Stimulated activated CD8-positive, alpha-beta memory T cell treated with anti-CD3 and anti-CD28 coated beads, Interleukin-7, amount 100 ng/mL, for 4 hours (primary cell): ENCODE results near the gene NR2E3.

ENCODE experiments used
- DNase-seq, 2 donors: peaks; one replicate each; pipeline ENCODE4 v3.0.0-alpha.2; 2020; ENCODE audit warnings: low read depth in 2 of 2

The NR2E3 gene

DNA sequence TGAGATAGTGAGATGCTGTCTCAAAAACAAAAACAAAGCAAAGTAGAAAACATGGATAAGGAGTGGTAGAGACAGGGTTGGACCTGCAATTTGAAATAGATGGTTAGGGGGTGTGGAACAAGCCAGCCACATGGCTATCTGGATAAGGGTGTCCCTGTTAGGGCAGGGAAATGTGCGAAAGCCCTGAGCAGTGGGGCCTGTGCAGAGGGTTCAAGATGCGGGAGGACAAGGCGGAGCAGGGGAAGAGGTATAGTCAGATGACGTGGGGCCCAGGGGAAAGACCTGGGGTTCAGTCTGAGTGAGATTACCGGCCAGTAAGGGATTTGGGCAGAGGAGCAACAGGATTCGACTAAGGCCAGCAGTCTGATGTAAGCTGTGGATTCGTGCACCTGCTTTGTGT, 18.4 kb upstream of the NR2E3 start:
- DNase-seq: no peak

DNA sequence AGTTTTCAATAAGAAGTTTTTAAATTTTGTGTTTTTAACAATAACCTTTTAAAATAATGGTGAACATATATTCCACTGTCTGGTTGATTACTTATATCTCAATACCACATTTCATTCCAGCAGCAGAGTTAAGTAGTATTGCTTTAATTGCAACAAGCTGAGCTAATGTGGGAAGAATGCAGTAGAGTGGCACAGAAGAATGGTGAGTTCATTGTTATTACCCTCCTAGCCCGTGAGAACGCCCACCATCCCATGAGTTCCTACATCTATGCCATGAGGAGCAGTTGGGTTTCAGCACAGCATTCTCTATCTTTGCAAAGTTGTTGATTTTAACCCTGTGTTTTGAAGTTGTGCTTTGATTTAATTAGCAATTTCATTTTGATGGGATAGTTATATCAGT, 17.8 kb upstream of the NR2E3 start:
- no peak for DNase-seq

DNA sequence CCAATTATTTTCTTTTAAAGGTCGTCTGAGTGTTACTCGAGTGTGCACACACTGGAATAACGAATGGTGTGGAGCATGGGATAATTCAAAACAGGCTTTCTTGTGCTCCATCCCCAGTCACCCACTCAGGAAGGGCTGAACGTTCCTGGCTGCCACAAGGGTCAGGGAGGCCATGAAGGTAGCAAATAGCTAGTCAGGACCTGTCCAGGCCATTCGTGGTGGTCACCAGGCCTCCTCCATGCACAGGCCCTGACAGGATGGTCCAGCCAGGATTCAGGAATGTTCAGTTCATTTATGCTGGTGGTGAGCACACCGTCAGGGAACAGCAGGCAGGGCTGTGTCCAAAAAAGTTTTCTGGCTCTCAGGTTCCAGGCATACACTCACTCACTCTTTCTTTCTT, 11.7 kb upstream of the NR2E3 start:
- no peak for DNase-seq

DNA sequence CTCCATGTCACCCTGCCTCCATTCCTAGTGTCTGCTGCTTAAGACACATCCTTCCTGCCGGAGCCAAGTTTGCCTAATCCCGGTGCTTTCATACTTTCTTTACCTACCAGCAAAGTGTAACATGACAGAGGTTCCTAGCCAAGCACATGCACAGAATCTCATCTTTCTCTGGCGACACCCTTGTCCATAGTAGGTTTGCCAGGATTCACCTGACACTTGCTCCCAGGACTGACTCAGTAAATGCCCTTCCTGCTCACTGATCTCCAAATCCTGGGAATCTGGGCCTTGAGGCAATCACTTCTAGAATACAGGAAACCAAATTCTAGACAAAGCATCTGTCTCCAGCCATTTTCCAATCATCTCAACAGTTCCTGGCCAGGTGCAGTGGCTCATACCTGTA, 10.2 kb upstream of the NR2E3 start:
- DNase-seq: no peak

DNA sequence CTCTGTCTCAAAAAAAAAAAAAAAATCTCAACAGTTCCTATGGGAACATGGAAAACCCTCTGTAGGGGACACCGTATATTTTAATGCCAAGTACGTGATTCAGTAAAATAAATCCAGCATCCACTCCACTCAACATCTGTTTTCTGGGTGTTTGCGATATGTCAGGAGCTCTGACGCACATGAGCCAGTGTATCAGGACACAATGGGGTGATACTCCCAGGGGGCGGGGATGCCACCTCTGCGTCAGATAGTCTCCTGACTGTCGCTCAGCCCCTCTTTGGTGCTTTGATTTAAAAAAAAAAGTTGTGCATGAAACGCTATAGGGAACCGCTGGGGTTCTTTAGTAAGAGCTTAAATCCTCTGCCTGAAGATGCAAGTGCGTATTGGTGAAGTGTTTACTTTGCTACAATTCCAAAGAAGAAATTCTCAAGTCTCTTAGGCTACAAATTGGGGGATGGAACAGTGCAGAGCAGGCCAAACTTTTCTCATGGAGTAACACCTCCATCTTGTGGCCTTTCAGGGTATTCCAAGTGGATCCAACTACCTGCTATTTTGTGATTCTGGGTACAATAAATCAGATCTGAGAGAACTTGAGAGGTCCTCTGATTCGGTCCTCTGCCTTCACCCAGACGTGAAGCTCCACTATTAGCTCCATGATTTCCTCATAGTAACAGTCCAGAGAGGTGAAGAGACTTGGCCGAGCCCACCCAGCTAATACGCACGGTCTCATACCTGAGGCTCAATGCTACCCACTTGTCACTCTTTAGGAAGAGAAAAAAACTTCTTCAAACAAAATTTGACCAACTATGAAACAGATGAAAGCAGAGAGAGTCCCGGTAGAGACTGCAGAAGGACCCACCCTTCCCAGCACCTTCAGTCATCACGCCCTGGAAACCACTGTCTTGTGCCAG, 9.3 kb upstream of the NR2E3 start:
- no peak for DNase-seq

DNA sequence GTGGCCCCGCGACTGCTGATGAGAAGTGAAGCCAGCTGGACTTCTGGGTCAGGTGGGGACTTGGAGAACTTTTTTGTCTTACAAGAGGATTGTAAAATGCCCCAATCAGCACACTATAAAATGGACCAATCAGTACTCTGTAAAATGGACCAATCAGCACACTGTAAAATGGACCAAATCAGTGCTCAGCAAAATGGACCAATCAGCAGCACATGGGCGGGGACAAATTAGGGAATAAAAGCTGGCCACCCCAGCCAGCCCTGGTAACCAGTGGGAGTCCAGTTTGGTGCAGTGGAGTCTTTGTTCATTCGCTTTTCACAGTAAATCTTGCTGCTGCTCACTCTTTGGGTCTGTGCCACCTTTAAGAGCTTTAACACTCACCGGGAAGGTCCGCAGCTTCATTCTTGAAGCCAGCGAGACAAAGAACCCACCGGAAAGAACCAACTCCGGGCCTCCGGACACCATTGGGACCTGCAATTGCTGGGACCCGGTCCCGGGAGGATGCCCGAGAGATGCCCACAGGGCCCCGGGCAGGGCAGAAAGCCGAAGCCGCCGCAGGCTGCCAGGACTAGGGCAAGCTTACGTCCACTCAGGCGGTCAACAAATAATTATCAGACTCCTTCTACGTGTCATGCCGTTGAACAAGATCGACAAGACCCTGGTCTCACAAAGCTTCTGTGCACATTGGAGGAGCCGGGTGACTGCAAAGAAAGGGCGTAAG, 8.3 kb upstream of the NR2E3 start:
- no peak for DNase-seq

DNA sequence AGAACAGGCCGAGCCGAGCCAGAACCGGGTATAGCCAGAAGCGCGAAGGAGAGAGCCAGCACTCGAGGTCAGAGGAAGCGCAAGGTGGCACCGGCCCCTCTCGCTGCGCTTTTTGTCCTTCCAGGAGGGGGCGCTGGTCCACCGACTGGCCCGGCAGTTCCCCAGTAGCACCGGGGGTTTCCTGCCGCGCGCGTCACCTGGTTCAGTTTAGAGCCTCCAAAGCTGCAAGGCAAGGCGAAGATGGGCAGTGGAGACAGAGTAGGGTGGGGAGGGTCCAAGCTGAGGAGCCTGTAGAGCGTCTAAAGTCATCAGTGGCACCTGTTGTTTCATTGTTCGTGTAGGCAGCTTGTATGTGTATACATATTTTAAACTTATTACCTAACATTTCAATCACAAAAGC, 7.6 kb upstream of the NR2E3 start:
- DNase-seq: no peak

DNA sequence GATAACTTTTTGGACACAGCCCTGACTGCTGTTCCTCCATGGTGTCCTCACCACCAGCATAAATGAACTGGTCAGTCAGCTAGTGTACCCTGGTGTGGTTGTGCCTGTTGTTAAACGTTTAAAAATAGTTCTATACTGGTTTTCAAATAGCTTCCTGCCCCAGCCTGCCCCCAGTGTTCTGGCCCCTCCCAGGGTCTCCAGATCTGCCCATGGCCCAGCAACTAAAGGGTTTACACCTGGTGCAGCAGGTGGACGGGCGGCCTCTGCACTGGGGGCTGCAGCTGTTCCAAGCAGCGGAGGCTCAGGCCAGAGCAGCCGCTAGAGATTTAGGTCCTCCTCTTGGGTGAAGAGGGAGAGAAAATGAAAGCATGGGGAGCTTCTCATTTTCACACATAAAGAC, 6.1 kb upstream of the NR2E3 start:
- no peak for DNase-seq

DNA sequence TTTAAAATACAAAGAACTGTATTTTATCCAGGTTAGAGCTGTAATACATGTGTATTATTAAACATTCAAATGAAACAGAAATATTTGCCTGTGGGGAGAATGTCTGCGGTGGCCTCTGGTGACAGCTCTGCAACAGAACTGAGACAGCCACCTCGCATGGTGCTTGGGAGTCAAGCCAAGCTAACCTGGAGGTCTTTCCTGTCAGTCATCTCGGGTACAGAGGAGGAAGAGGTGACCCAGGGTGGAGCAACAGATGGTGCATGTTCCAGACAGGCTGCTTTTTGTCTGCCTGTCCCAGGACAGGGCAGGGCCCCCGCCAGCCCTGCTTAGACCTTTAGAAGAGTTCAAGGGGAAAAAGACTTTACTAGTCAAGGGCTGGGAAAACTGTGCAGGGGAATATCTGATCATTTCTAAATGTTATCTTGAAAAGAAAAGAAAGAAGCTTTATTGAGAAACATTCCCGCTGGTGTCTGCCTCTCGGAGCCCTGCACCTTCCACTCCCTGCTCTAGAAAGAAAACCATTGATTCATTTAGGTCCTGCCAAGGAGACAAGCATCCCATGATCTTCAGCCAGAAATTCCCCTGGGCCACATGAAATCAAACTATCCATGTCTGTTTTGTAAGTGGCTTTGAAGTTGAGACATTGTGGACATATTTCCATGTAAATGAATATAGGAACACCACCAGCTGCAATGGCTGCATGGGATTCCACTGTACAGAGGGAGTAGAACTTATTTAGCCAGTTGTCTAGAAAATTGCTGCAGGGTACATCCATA, 5.5 kb upstream of the NR2E3 start:
- DNase-seq: no peak

DNA sequence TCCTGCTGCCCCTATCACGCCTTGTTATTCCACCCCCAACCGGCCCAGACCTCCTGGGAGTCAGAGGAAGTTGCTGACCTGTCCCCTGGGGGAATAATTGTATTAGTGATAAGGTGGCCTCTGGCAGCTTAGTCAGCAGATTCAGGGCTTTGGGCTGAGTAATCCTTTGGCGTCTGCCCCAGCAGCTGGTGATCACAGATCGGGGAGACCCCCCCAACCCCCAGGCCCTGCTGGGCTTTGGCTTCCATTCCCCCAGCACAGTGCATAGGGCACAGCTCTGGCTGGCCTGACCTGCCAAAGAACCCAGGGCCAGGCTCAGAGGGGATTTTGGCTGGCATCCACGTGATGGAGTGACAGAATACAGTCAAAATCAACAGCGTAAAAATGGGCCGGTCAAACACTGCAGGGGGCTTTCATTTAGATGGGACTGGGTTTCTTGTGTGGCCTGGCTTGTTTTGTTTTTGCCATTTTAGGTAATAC, 3.9 kb upstream of the NR2E3 start:
- DNase-seq: no peak

DNA sequence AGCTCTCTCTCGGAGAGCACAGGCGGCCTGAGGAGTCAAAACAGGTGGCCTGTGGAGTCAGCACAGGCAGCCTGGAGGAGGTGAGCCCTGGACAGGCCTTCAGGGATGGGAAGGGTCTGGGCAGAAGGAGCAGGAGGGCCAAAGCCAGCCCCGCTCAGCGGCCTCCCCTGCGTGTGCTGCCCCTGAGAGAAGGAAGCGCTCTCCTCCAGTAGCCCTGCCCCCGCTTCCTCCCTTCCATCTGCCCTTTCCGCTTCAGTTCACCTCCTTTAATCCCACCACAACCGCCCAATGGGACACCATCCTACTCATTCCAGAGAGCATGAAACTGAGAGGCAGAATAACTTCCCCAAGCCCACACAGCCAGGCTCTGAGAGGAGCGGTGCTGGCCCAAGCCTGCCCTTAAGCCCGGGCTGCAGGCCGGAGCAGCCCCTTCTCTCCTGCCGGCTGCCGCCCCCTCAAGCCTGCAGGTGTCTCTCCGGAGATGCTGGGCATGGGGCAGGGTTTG, 3.2 kb upstream of the NR2E3 start:
- no peak for DNase-seq

DNA sequence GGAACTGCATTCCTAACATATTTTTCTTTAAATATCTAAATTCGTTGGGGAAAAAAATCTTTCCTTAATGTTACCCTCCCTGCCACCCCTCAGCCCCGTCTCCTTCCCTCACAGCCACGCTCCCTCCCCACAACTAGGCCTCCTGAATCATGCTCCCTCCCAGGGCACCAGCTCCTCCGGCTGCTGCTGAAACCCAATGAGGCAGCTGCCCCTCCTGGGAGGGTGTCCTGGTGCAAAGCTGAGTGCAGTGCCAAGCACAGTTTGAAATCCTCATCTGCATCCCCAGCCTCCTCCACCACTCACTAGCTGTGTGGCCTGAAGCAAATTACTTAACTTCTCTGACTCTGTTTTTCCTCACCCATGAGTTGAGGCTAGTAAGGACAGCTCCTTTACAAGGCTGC, 2.7 kb upstream of the NR2E3 start:
- DNase-seq: no peak

DNA sequence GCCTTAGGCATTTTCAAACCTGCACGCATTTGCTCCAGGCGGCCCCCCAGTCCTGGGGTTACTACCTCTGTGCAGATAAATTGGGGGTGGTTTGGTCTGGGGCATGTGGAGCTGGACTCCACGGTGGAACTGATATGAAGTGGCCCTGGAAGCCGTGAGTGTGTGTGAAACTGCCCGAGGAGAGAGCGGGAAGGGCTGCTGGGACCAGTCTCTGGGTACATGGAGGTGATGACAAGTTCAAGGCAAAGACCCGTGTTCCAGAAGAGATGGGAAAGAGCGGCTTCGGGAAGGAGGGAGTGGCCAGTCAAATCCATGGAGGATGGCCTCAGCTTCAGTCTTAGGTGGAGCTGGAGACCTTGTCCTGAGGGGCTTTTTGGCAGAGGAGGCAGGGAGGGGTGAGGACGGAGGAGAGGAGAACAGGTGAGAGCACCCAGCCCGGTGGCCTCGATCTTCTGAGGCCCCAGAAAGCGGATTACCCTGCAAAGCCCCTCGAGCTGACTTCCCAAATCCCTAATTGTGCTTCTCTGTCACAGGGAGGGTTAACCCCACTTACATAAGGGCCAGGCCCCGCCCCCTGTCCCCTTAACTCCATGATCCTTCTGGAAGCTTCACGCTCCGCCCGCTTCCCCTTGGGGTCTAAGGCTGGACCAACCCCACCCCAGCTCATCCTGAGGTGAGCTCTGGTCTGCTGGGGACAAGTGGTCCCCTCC, 1.9 kb upstream of the NR2E3 start:
- no peak for DNase-seq

DNA sequence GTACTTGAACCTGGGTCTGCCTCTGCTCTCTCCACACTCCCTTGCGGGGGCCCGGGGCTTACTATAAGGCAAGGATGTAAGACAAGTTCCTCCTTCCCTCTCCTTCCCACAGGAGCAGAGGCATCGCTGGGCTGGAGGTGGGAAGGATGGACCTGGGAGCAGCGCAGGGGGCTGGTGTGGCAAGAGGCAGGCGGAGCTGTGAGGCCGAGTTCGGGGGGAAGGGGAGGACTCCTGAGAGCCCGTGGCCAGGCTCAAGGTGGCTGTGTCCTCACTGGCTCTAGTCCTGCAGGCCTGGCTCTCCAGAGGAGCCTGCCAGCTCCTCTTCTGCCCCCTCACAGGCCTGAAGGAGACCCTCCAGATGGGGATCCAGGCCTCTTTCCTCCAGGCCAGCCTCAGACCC, 1.0 kb upstream of the NR2E3 start:
- no peak for DNase-seq

DNA sequence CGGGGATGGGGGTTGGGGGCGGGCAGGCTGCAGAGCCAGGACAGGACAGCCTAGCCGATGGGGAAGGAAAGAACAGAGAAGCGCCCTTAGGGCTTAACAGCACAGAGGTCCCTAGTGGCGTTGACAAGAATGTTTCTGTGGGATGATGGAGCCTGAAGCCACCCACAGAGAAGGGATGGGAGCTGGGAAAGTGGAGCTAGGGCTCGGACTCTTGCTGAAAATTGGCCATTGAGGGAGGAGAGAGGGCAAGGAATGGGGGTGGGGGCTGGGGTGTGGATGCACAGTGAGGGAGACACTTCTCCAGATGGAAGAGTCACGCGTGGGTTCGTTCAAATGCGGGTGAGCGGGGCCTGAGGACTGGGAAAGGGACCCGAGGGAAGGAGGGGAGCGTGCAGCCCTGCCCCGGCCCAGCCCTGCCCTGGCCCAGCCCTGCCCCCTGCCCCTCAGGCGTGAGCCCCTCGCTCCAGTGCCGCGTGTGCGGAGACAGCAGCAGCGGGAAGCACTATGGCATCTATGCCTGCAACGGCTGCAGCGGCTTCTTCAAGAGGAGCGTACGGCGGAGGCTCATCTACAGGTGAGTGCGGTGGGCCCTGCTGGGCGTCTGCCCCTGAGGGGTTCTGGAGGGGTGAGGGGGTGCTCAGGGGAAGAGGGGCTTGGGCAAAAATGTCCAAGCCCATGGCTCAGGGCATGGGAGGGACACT, 832 bp downstream of the NR2E3 start:
- DNase-seq: no peak

DNA sequence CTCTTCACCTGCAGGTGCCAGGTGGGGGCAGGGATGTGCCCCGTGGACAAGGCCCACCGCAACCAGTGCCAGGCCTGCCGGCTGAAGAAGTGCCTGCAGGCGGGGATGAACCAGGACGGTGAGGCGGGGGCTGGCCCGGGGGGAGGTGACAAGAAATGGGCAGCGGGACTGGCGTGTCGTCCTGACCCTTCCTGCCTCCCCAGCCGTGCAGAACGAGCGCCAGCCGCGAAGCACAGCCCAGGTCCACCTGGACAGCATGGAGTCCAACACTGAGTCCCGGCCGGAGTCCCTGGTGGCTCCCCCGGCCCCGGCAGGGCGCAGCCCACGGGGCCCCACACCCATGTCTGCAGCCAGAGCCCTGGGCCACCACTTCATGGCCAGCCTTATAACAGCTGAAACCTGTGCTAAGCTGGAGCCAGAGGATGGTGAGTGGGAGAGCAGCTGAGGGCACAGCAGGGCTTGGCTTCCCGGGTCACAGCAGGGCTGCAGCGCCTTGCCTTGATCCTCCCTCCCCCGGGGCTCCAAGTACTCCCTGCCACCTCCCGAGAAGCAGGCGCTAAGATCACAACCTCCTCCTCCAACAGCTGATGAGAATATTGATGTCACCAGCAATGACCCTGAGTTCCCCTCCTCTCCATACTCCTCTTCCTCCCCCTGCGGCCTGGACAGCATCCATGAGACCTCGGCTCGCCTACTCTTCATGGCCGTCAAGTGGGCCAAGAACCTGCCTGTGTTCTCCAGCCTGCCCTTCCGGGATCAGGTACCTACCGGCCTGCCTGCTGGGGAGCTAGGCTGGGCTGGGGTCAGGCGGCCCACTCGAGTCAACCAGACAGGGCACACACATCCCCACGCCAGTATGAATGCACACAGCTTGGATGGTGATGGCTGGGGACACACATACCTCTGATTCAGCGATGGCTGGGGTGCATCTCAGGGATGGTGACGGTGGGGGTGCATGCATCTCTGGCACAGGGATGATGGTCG, 1.7 kb downstream of the NR2E3 start:
- no peak for DNase-seq

DNA sequence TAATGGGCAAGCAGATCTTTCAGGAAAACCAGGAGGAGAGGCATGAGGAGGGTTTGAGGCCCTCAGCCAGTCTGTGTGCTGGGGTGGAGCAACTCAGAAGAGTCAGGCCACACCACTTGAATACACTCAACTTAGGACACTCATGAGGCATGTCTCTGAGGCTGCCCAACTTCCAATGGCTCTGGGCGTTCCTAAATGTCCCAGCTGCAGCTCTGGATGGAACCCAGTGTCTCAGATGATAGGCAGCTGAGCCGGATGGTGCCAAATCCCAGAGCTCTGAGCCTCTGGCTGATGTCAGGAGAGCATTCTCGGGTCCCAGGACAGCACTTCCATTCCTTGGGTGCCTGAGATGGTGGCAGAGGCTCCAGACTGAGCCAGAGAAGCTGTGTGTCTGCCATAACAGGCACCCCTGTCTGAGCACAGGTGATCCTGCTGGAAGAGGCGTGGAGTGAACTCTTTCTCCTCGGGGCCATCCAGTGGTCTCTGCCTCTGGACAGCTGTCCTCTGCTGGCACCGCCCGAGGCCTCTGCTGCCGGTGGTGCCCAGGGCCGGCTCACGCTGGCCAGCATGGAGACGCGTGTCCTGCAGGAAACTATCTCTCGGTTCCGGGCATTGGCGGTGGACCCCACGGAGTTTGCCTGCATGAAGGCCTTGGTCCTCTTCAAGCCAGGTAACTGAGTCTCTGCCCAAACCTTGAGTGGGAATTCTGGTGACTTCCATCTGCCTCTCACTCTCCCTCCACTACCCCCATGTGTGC, 2.8 kb downstream of the NR2E3 start:
- no peak for DNase-seq

DNA sequence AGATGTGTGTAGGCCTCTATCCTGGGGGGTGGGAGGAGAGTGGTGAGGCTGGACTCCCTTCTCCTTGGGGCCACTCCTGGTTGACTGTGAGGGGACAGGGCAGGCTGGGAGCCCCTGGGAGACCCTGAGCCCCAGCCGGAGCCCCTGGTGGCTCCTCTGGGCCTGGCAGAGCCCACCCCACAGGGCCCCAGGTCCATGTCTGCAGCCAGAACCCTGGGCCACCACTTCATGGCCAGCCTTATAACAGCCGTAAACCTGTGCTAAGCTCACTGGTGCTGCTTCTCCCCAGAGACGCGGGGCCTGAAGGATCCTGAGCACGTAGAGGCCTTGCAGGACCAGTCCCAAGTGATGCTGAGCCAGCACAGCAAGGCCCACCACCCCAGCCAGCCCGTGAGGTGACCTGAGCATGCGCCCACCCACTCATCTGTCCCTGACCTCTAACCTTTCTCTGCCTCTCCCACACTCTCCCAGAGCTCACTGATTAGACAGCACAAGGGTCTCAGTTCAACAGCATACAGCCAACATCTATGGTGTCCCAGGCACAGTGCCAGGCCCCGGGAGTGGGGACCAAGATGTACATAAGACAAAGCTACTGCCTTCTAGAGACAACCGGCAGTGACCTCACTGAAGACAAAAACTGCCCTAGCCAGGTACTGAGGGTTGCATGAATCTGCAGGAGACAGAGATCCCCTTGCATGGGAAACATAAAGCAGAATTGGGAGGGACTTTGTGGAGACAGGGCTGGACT, 3.5 kb downstream of the NR2E3 start:
- DNase-seq: no peak
